DMS114 treated with DMSO at 0.1 percent for 48 hours (cell line): ENCODE measurements around the gene ALPL.
"Not testable (repeated sequence)": the region's sequence is repeated elsewhere in the genome, so short reads cannot be mapped to it uniquely, and the experiment has no call there.

Experiments used
- DNase-seq: peaks from one replicate; lab custom pipeline; 2025; ENCODE audit not compliant: unreplicated experiment; lab: John Stamatoyannopoulos, UW

The ALPL gene

DNA sequence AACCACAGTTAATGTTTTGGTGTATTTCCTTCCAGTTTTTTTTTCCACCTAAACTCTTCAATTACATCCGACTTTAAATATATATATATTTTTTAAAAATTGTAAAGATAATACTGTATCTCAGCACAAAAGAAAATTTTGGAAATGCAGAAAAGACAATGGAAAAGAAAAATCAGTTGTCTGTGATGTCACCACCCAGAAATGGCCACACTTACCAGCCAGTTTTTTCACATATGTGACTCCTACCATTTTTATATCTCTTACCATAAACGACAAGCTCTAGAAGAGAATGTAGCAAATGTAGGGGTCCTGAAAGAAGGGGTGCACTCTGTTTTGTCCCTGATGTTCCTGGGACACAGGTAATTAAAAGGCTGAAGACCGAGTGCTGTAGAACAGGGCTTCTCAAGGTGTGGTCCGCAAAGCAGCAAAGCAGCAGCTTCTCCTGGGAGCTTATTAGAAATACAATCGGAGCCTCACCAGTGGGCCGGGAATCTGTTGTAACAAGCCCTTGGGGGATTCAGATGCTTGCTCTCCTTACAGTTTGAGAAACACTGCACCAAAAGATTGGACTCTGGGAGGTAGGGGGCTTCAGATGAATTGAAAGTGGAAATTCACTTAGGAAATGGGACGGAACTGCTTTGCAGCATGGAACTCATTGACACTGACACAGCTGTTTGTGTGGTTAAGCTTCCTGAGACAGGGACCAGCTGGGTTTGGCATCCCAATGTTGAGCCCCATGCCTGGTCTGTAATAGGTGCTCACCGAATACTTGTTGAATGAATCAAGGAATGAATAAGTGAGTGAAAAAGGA, 44.1 kb downstream of the ALPL start:
- DNase-seq = no peak

DNA sequence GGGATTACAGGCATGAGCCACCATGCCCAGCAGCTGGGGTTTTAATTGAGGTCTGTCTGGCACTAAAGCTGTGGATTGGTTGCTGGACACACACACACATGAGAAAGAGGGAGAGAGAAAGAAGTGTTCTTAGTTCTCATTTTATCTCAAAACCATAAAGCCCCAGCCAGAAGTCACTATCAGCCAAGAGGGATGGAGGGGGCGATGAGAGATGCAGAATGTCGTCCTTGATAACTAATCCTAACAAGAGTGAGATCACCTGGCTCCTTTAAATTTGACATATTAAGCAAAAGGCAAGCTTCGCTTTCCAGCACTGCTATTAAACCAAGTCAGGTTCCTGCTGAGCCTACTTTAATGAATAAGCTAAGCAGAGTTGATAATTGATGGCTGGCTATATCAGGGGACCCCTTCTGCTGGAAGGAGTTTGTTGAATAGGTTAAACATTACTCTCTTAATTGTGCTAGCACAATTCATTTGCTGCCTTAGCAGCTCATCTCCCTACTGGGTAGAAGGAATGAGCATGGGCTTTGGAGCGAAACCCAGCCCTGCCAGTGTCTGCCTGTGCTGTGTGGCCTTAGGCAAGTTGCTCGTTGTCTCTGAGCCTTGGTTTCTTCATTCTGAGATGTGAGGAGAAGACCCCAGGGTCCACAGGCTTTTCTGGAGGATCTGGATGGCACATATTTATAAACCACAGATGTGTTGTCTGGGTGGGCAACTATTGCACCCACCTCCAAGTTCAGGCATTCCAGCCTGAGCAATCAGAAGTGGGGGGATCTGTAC, 50.8 kb downstream of the ALPL start:
- no peak for DNase-seq

DNA sequence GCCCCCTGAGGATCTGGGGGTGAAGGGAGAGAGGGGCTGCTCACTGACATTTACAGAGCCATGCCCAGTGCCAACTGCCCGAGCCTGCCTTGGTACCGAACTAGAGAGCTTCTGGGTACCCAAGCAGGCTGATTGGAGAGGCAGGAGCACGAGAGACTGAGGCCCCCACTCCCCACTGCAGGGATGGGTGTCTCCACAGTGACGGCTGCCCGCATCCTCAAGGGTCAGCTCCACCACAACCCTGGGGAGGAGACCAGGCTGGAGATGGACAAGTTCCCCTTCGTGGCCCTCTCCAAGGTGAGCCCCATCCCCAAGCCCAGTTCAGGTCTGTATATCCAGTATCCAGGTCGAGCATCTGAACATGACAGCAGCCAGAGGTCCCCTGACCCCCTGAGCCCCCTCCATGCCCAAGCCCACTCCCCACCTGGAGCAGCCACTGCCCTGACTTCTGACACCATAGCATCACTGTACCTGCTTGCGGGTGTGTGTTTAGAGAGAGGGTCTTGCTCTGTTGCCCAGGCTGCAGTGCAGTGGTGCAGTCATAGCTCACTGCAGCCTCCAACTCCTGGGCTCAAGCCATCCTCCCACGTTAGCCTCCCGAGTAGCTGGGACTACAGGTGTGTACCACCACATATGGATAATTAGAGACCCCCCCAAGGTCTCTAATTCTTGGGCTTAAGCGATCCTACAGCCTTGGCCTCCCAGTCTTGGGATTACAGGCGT, 51.9 kb downstream of the ALPL start:
- DNase-seq = no peak

DNA sequence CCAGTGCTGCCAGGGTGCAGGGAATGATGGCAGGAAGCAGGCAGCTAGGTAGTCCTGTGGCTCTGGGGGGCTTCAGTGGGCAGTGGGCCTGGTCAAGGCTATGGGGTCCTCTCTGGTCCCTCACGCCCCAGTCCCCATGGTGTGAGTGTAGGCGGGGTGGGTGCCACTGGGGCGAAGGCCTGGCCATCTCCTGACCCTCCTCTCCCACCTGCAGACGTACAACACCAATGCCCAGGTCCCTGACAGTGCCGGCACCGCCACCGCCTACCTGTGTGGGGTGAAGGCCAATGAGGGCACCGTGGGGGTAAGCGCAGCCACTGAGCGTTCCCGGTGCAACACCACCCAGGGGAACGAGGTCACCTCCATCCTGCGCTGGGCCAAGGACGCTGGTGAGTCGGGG, 53.7 kb downstream of the ALPL start:
- no peak for DNase-seq

DNA sequence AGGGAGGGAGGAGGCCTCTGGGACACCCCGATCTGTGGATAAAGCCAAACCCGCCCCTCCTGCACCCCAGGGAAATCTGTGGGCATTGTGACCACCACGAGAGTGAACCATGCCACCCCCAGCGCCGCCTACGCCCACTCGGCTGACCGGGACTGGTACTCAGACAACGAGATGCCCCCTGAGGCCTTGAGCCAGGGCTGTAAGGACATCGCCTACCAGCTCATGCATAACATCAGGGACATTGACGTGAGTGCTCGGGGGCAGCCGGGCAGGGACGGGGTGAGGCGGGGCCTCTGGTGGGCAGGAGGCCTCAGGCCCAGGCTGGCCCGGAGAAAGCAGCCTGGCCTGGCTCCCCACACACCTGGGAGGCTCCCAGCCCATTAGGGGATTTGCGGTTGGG, 54.7 kb downstream of the ALPL start:
- no peak for DNase-seq

DNA sequence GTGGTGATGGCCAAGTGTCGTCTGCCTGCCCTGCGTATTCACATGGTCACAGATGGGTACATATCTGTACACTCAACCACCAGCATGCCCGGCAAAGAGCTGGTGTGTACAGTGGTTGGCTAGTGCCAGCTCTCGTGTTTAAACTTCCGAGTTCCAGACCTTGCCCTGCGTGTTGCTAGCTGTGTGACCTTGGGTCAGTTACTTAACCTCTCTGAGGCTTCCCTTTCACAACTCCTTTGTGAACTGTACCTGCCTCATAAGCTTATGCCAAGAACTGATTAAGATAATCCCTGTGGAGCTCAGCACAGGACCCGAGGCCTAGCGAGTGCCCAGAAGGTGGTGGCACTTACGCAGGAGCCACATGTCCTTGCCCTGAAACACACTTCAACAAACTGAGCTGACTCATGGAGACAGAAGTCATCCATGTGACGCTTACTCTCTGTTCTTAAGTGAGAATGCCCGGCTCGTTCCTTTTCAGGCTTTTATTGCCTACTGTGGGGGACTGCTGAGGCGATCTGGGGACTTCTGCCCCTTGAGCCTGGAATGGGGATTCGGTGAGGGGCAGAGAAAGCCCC, 55.4 kb downstream of the ALPL start:
- no peak for DNase-seq

DNA sequence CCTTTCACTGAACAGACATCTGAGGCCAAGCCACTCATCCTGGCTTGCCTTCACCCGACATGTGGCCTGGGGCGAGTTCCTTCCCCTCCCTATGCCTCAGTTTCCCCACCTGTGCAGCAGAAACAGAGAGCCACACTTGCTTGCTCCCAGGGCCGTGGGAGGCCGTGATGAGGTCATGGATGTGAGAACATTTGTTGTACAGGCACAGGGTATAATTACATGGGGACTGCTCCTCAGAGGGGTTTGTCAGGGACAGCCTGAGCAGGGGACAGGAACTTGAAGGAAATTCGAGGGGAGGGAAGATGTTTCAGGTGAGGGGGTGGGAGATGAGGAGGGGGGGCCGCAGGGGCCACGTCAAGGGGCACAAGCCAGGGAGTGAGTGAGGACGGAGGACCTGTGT, 56.1 kb downstream of the ALPL start:
- no peak for DNase-seq

DNA sequence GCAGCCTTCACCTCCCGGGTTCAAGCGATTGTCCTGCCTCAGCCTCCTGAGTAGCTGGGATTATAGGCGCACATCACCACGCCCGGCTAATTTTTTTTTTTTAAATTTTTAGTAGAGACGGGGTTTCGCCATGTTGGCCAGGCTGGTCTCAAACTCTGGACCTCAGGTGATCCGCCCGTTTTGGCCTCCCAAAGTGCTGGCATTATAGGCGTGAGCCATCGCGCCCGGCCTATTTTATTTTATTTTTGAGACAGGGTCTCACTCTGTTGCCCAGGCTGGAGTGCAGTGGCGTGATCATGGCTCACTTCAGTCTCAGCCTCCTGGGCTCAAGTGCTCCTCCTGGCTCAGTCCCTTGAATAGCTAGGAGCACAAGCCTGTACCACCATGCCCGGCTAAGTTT, 57.1 kb downstream of the ALPL start:
- DNase-seq = not testable (repeated sequence)

DNA sequence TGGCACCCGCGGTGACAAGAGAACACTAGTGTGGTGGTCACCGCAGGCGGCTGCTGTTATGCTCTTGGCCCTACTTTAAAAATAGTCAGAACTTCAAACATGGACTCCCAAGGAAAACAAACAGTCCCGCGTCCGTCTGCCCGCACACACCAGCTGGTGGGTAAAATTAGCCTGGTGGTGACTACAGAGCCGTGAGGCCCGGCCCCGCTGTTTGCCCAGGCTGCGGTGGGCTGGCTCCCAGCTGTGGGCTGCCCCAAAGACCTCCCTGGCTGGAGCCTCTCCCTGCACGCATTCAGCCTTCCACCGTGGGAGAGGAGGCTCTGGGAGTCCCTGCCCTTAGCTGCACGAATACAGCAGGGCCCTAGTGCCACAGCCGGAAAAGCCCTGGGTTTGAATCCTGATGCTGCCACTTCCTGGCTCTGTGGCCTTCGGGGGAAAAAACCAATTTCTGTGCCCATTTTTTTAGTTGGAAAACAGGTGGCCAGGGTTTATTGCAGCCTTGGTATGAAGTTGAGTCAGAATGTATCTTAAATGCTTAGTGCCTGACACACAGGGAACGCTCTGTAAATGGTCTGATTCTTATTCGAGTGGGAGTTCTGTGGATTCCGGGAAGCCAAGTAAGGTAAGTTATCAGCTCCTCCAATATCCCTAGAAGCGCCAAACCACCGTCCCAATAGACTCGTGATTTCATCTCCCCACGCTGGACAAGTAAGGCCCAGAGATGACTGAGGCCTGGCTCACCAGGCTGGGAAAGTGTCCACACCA, 58.2 kb downstream of the ALPL start:
- no peak for DNase-seq

DNA sequence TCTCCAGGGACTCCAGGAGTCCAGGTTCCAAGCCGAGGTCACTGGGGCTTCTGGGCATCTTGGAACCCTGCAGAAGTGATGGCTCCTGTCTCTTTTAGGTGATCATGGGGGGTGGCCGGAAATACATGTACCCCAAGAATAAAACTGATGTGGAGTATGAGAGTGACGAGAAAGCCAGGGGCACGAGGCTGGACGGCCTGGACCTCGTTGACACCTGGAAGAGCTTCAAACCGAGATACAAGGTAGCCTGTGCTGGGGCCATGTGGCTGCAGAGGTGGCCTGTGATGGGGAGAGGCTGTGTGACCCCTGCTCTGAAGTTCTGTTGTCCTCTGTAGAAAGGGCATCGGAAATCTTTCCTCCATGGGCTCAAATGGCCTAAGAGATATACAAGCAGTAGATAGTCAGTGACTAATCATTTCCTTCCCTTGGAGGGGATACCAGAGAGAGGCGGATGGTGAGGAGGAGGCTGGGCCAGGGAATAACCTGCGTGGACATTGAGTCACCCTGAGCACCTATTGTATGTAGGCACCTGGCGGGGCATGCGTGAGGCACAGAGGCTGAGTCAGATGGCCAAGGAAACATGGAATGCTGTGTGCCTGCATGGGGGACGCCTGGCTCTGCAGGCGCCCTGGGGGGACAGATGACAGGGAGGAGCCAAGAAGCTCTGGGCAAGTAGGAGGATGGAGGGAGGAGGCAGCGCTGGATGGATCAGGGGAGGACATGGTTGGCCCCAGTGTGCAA, 59.0 kb downstream of the ALPL start:
- DNase-seq = no peak

DNA sequence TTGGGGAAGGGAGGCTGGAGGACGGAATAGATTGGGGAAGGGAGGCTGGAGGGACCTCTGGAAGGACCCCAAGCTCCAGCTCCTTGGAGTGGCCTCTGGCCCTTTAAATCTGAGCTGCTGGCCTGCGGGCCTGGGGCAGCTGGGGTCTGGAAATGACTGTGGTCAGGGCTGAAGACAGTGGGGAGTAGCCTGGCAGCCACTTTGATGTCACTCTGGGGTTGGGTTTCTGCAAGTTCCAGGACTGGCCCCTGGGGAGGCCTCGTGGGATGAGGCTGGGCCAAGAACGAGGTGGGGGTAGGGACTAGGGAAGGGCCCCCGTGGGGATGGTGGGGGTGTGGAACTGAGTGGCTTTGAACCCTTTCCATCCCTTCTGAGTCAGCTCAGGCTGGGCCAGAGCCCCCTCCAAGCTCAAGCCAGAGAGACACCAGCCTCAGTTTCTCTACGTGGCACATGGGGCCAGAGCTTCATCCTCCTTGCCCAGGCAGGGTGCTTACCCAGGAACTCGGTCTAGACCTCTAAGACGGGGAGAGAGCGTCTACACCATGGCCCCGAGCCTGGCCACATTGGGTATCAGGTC, 59.7 kb downstream of the ALPL start:
- DNase-seq = no peak

DNA sequence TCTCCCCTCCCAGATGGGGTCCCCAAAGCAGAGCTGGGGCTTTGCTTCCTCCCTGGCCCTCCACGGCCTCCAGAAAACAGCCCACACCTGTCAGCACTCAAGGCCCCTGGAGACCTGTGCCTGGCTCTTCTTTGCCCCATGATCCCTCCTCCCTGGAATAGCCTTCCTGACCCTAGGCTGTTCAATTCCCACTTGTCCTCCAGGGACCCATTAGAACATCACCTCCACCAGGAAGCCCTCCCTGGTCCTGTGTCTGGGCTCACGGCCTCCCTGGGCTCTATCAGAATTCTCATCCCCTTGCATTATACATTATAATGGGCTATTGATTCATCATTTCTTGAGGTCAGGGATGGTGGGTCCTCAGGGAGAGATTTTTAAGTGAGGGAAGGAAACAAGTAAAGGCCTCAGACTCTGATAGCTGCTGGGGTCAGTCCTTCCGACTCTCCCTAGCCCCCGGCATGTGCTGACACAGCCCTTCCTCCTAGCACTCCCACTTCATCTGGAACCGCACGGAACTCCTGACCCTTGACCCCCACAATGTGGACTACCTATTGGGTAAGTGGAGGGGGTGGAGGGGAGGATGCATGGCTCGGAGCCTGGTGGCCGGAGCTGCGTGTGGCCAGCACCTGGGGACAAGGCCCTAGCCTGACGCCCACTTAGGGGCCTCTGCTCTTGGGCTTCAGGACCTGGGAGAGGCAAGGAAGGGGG, 60.8 kb downstream of the ALPL start:
- no peak for DNase-seq

DNA sequence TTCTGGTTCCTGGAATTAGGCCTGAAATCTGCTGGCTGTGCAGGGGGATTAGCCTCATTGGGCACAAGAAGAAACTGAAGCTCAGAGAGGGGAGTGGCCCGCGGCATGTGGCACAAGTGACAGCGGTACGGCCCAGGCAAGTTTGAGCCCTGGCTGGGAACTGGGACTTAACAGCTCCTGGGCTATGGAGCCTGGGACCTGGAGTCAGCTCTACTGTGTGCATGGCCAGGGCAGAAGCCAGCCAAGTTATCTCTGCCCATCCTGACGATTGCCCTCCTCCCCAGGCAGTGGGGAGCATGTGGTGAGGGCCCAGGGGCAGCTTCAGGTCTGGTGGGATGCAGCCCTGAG, 61.3 kb downstream of the ALPL start:
- no peak for DNase-seq

DNA sequence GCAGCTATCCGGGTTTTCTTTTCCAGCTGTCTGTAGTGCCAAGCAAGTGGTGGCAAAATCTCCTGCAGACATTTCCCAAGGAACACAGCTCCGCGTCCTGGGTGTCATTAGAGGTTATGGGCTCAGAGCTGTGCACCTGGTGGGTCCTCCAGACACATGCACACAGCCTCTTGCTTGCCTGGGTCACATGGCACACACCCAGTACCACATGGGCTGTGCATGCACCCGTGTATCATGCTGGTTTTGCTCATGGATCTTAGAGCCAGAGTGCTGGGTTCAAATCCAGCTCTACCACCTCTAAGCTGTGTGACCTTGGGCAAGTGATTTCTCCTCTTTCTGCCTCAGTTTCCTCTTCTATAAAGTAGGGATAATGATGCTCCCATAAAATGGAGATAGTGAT, 61.7 kb downstream of the ALPL start:
- no peak for DNase-seq

DNA sequence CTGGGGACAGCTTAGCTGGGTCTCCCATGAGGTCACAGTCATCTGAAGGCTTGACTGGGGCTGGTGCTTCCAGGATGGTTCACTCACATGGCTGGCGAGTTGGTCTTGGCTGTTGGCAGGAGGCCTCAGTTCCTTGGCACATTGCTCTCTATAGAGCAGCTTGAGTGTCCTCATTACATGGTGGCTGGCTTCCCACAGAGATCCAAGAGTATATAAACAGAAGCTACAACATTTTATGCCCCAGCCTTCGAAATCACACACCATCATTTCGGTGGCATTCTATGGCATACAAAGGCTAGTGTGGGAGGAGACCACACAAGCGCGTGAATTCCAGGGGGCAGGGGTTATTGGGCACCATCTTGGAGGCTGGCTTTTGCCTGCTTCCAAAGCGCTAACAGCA, 63.0 kb downstream of the ALPL start:
- DNase-seq = no peak

DNA sequence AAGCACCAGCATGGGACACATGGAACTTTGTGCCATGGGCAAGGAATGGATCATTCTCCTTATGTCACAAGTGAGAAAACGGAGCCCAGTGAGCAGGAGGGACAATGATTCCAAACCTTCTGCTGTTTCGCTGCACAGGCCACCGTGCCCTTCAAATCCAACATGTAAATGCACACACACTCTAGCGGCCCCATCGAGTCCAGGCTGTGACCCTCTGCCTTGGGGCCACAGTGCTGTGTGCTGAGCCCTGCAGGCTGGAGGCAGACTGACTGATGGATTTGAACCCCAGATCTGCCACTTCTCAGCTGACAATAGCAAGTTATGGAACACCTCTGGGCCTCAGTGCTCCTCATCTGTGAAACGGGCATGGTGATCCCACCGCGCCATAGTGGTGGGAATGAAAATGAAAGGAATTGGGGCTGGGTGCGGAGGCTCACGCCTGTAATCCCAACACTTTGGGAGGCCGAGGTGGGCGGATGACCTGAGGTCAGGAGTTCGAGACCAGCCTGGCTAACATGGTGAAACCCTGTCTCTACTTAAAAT, 63.6 kb downstream of the ALPL start:
- no peak for DNase-seq

DNA sequence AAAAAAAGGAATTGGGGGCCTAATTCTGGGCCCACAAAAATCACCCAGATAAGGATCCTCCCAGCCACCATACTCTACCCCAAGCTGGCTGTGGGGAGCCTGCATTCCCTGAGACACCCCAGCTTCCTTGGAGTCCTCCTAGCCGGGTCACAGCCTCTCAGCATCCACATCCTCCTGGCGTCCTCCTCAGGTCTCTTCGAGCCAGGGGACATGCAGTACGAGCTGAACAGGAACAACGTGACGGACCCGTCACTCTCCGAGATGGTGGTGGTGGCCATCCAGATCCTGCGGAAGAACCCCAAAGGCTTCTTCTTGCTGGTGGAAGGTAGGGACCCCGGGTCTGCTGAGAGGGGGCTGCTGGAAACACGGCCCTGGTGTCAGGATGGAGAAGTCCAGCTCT, 64.3 kb downstream of the ALPL start:
- DNase-seq = no peak

DNA sequence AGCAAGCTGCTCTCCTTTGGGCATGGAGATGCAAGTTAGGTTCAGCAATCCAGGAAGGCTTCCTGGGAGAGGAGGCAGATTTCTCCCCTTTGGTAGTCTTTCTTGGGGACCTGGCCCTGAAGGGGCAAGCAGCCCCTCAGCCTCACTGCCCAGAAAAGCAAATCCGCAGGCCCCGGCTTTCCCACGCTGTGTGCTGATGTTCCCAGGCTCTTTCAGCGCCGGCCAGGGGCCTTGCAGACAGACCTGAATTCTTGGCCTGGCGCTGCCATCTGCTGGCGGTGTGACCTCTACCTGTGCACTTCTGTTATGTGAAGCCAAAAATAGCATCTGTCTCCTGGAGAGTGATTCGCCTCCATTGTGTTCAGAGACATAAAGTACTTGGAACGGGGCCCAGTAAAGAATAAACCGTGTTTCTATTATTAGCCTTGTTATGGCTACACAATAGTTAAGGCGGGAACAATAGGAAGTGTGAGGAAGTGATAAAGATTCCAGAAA, 64.8 kb downstream of the ALPL start:
- DNase-seq = peak; percentile 20
